ENCODE data around the gene SRM.
"Not testable (repeated sequence)": the region's sequence is repeated elsewhere in the genome, so short reads cannot be mapped to it uniquely, and the experiment has no call there.

Gene SRM

GRCh38 chr1:11019358-11019757, 40.5 kb downstream of the SRM start:
- DNase-seq (ENCODE audit: low read depth) = not testable (repeated sequence)

GRCh38 chr1:11013160-11013531, 46.7 kb downstream of the SRM start:
- no peak for DNase-seq (ENCODE audit: low read depth)

GRCh38 chr1:11012260-11013159, 47.3 kb downstream of the SRM start, which contains the start of gene TARDBP:
TSS of gene TARDBP (plus strand) at chr1:11012654. CDS start at chr1:11013728, 1,074 bp downstream.
- peak; percentile 80 for DNase-seq (ENCODE audit: low read depth)
